ENCODE results near the gene RECQL5.

GRCh38 chr17:75607086-75607485 lies 59.9 kb downstream of the RECQL5 start:
- TF ChIP-seq POLR2A (IDR thresholded peaks at IDR 0.05) (no peak), CTCF (IDR thresholded peaks at IDR 0.05) (no peak)
